Activated CD4-positive, alpha-beta T cell treated with anti-CD3 and anti-CD28 coated beads, Interleukin-2, amount 50 U/mL, for 4 hours (primary cell): Measurements from ENCODE around the gene TAF11L14.
"Not testable (repeated sequence)": the region's sequence is repeated elsewhere in the genome, so short reads cannot be mapped to it uniquely, and the experiment has no call there.

Experiments
- DNase-seq, 2 experiments: peaks; one replicate each; pipeline ENCODE4 v3.0.0-alpha.2; 2020

Gene TAF11L14

GRCh38 chr5:17634160-17634559, at the start of gene TAF11L14:
Gene TAF11L14 (plus strand): TSS chr5:17634460.
- no peak for DNase-seq

GRCh38 chr5:17585658-17586057, 48.6 kb upstream of the TAF11L14 start, which contains the start of gene TAF11L7:
Gene TAF11L7 (minus strand): TSS chr5:17585758.
- not testable (repeated sequence) for DNase-seq

GRCh38 chr5:17590860-17591259, 43.4 kb upstream of the TAF11L14 start, which contains the start of gene TAF11L8:
Gene TAF11L8 (minus strand): TSS chr5:17590960.
- DNase-seq, result not testable (repeated sequence)

- not testable (repeated sequence) for DNase-seq
Measured at GRCh38 chr5:17594255-17594654, 40.0 kb upstream of the TAF11L14 start, which contains the start of gene TAF11L9. Gene TAF11L9 (minus strand): TSS chr5:17594394.

GRCh38 chr5:17597728-17598127, 36.5 kb upstream of the TAF11L14 start, which contains the start of gene TAF11L10:
Gene TAF11L10 (minus strand): TSS chr5:17597828.
- DNase-seq, result not testable (repeated sequence)

- not testable (repeated sequence) for DNase-seq
Measured at GRCh38 chr5:17603880-17604279, 30.4 kb upstream of the TAF11L14 start, which contains the start of gene TAF11L11. Gene TAF11L11 (plus strand): TSS chr5:17604183.

GRCh38 chr5:17604951-17605350, 29.3 kb upstream of the TAF11L14 start:
- no peak for DNase-seq

DNA sequence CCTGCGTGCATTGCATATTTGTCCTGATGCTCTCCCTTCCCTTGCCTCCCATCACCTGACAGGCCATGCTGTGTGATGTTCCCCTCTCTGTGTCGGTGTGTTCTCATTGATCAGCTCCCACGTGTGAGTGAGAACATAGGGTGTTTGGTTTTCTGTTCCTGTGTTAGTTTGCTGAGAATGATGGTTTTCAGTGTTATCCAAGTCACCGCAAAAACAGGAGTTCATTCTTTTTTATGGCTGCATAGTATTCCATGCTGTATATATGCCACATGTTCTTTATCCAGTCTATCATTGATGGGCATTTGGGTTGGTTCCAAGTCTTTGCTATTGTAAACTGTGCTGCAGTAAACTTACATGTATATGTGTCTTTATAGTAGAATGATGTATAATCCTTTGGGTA, 26.8 kb upstream of the TAF11L14 start:
- DNase-seq, result not testable (repeated sequence)

- DNase-seq, result not testable (repeated sequence)
Measured at GRCh38 chr5:17610092-17610491, 24.2 kb upstream of the TAF11L14 start, which contains the start of gene TAF11L12. Gene TAF11L12 (plus strand): TSS chr5:17610392.

GRCh38 chr5:17614872-17615605, 19.2 kb upstream of the TAF11L14 start:
- no peak for DNase-seq

- DNase-seq, result no peak
Measured at GRCh38 chr5:17619354-17619753, 14.9 kb upstream of the TAF11L14 start.

GRCh38 chr5:17620627-17621026, 13.6 kb upstream of the TAF11L14 start:
- DNase-seq, result no peak

DNA sequence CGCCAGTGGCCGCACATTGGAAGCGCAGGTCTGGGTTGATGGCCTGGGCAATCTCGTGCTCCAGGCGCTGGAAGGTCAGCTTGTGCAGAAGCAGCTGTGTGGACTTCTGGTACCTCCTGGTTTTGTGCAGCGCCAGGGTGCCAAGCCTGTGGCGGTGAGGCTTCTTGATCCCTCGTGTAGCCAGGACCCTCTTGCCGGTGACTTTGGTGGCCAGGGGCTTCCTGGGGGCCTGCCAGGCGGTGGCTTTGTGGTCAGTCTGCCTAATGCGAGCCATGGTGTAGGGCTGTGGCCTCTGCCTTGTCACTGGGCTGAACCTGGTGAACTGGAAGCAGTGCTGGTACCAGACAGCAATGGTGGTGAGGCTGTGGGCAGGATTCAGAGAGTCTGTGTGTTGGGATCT, 8.6 kb upstream of the TAF11L14 start:
- DNase-seq, result no peak

- DNase-seq, result not testable (repeated sequence)
Measured at GRCh38 chr5:17631788-17632187, 2.5 kb upstream of the TAF11L14 start, which contains the start of gene TAF11L13. Gene TAF11L13 (plus strand): TSS chr5:17632088.

GRCh38 chr5:17649232-17649631, 15.0 kb downstream of the TAF11L14 start:
- DNase-seq, result not testable (repeated sequence)

GRCh38 chr5:17655201-17655759, 21.0 kb downstream of the TAF11L14 start:
- DNase-seq, result not testable (repeated sequence)

- no peak for DNase-seq
Measured at GRCh38 chr5:17655921-17656320, 21.7 kb downstream of the TAF11L14 start.

- no peak for DNase-seq
Measured at GRCh38 chr5:17663182-17663581, 28.9 kb downstream of the TAF11L14 start.

DNA sequence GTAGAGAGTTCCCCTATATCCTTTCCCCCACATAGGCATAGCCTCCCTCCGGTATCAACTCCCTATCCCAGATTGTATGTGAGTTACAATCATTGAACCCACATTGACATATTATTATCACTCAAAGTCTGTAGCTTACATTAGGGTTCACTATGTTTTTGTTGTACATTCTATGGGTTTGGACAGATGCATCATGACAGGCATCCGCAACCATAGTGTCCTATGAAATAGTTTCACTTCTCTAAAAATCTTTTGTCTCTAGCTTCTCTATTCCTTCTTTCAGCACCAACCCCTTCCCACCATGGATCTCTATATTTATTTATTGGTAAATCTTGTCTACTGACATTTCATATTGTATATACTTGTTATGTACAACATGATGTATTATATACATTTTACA, 31.6 kb downstream of the TAF11L14 start:
- no peak for DNase-seq

GRCh38 chr5:17666726-17667235, 32.5 kb downstream of the TAF11L14 start:
- DNase-seq, result no peak

GRCh38 chr5:17670353-17670752, 36.1 kb downstream of the TAF11L14 start:
- DNase-seq, result no peak

DNA sequence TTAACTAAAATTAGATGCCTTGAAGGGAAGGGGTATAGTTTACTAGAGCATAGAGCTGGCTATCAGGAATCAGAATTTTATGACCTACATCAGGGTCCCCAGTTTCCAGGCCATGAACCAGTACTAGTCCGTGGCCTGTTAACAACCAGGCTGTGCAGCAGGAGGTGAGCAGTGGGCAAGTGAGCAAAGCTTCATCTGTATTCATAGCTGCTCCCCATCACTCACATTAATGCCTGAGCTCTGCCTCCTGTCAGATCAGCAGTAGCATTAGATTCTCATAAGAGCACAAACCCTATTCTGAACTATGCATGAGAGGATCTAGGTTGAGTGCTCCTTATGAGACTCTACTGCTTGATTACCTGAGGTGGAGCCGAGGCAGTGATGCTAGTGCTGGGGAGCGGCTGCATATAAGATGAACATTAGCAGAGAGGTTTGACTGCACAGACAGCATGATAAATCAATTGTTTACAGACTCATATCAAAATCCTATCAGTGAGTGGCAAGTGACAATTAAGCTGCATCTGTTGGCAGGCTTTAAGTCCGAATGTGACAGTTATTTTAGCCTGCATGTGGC, 44.6 kb downstream of the TAF11L14 start:
- no peak for DNase-seq

- DNase-seq, result no peak
Measured at GRCh38 chr5:17679597-17680203, 45.4 kb downstream of the TAF11L14 start.
